GM19025 (cell line): ENCODE data around the gene TPH1.
"Not testable (repeated sequence)": the region's sequence is repeated elsewhere in the genome, so short reads cannot be mapped to it uniquely, and the experiment has no call there.

Source experiments
- ATAC-seq: cut with Tn5 transposase; IDR thresholded peaks from one replicate; pipeline ENCODE4 v1.9.1; 2021; ENCODE audit warnings: mild to moderate bottlenecking, low read depth, moderate library complexity; ENCODE audit not compliant: unreplicated experiment

The TPH1 gene

DNA sequence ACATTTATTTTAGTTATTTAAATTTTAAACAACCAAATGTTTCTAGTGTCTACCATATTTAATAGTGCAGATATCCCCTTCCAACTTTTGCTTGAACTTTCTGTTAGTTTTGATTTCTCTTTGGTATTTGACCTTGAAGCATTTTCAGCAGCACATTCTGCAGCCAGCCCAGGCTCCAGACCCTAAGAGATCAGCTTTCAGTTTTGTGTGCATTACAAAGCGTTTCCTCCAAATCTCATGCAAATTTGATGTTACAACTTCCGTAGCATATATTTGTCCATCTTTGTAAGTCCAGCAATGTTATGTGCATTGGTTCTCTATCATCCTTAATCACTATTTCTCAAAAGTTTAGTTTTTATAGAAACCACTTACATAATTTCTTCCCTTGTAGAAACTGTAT, 18.6 kb downstream of the TPH1 start:
- no peak for ATAC-seq

DNA sequence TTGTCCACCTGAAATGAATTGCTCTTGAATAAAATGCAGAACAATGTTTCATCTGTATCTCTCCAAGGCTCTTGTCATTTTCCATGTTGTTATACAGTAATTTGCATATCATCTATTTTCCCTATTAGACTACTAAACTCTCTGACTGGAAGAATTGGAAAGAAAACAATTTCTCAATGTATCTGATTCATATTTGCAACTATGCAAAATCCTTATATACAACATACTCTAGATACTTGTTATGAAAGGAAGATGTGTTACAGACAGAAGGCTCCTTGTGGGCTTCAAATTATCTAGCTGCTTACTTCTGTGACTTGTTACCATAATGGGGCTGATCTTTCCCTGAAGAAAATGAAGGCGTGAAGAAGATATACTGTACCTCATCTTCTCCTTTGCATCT, 23.6 kb downstream of the TPH1 start:
- no peak for ATAC-seq

DNA sequence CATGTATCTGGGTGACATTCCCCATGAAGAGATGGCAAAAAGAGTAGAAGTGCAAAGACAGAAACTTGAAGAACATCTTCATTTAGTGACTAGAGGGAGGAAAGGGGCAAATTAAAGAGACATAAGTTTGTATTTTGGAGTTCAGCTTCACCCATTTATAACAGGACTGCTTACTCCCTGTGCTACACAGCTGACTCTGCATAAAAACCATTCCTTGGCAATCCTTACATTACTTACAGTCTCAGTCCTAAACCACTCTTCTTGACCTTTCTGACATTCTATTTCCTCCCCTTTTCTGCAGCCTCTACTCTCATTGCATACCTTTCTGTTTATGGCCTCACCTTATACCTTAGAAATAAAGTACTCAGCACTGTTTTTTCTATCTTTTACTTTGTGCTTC, 26.4 kb downstream of the TPH1 start:
- no peak for ATAC-seq

DNA sequence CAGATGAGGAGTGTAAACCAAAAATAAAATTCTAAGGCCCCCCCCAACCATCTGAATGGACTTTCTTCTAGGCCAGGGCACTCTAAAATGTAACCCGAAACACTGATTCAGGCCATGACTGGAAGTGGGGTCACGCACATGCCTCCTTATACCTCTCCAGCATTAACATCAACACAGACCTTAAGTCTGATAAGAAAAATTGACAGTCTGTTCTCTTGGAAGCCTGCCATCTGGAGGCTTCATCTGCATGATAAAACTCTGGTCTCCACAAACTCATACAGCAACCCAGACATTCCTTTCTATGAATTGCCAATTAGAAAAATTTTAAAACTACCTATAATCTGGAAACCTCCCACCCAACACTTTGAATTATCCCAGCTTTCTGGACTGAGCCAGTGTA, 29.3 kb downstream of the TPH1 start:
- no peak for ATAC-seq

DNA sequence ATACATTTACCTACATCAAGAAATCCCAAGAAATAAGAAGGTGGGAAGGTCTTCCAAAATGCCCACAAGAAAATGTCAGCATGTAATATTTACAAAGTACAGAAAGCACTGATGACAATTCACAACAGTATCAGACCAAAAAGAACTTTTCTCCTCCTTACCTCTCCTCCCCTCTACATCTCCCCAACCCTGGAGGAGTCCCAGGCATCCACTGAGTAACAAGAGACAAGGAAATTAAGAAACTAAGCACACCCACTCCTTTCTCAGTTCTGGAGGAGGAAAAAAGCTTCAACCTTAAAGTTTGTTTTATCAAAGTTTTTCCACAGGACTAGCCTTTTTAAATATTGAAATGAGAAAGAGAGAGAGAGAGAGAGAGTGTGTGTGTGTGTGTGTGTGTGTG, 31.2 kb downstream of the TPH1 start:
- no peak for ATAC-seq

DNA sequence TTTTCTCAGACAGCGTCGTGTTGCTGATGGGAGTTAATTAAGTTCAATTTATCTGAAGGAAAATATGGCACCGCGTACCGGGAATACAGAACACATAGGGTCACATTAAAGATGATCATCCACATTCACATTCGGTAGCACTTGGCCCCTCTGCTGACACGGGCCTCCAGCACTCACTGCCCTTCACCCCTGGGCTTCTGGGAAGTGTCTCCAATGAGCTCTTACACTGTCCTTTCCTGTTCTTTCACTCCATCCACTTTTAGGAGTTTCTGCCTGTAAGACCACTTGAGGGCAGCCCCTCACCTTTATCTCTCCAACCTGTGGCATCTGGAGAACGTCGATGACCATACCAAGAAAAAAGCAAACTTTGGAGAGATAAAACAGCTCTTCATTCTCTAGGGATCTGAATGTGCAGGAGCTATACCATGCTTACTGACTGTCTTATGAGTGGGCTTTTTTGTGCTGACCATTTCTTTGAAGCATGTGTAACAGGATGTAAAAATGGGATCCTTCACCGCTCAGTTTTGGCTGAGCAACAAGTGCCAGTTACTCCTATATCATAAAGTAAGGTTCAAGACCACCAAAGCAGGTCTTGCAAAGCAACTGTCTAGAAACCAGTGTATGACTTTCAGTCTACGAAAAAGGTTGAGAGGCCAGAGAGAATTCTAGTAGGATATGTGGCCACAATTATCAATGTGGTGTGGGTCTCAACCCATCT, 32.1 kb downstream of the TPH1 start:
- ATAC-seq = no peak

DNA sequence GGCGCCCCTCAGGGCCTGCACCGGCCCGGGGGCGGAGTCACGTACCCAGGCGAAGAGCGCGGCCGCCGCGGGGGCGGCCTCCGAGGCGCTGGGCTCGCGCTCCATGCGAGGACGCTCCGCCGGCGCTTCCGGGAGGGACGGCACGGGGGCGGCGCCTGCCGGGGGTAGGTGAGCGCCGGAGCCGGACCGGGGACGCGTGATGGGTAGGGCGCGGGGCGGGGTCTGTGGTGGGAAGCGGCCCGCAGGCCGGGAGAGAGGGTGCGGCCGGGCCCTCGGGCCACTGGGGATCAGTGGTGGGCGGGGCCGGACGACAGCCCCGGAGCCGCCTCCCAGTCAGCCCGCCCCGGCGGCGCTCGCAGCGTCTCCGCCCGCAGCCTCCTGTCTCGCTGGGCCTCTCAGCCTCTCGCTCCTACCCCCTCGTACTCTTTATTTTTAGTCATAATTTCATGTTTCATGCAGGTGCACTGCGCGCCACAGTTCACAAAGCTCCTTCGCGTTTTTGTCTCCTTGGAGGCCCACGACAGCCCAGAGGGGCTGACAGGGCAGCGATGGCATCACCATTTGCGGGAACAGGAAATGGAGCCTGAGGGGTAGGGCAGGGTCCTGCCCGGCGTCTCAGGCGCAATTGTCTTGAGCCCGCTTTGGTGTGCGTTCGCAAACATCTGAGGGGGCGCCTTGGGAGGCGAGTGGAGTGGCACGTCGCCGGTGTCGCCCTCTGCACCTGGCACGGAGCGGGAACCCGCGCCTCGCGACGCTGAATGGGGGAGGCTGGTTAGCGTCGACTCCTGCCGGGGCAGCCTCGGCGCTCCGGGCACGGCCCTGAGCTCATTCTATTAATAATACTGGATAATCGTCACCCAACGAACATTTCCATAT, 32.9 kb downstream of the TPH1 start, which contains the start of gene SERGEF:
Gene SERGEF (minus strand): TSS at position 142 of the 876 bp plus-strand sequence. CDS start 37 bp downstream, at position 105.
- peak; percentile 91 for ATAC-seq

DNA sequence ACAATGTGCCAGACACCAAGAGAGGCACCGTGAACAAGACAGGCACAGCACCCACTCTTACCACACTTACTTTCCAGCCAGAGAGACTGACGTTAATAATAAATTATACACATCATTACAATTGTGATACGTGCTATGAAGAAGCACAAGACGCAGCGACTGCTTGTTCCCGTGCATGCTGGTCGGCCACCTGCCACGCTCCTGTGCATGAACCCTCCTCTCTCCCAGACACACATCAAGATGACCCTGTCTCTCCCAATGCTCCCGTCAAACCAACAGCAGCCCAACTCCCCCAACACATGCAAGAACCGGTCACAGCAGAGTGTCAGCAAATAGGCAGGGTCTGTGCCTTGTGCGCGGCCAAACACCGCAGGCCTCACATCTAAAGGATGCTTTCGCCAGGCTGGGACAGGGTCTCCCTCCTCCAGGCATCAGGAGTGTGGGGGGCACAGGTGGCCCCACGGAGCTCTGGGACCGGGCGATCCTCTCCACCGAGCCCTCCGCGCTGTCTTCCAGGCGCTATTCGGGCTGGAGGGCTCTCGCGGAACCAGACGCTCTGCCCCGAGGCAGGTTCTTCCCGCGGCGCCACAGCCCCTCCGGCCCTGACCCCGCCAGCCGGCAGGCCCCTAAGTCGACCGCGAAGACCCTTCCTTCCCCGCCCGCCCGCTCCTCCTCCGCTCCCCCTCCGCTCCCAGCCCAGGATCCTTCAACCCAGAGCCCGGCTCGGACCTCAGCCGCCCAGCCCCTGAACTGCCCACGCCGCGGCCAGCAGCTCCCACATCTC, 33.8 kb downstream of the TPH1 start:
- ATAC-seq = no peak

DNA sequence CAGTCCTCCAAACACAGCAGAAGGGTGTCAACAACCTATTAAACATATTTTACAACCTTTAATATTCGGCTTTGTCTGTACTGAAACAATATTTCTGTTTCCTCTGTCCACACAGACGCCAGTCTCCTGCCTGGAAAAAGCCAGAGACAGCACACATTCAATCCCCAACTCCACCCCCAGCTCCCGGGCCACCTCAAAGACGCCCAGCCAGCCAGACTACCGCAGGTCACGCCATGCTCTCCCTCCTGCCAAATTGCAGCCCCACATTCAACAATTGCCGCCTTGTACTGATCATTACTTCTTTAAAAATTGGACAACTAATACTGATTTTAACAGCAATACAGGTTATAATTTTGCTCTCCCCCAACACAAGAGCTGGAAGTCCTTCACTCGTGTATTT, 34.4 kb downstream of the TPH1 start:
- ATAC-seq = no peak

DNA sequence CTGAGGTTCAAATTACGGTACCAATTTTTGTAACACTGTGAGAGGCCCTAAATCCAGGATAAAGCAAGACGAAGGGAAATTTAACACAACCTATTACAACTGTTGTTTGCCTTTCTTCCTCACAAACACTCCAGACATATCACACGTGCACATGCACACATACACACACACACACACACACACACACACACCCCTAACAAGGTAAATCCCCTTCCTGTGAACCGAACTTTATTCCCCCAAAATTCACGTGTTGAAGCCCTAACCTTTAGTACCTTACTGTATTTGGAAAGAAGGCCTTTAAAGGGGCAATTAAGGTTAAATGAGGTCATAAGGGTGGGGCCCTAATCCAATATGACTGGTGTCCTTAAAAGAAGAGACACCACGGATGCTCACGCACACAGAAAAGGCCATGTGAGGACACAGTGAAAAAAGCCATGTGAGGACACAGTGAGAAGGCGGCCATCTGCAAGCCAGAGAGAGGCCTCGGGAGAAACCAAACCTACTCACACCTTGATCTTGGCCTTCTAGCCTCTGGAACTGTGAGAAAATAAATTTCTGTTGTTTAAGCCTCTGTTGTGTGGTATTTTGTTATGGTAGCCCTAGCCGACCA, 35.0 kb downstream of the TPH1 start:
- no peak for ATAC-seq

DNA sequence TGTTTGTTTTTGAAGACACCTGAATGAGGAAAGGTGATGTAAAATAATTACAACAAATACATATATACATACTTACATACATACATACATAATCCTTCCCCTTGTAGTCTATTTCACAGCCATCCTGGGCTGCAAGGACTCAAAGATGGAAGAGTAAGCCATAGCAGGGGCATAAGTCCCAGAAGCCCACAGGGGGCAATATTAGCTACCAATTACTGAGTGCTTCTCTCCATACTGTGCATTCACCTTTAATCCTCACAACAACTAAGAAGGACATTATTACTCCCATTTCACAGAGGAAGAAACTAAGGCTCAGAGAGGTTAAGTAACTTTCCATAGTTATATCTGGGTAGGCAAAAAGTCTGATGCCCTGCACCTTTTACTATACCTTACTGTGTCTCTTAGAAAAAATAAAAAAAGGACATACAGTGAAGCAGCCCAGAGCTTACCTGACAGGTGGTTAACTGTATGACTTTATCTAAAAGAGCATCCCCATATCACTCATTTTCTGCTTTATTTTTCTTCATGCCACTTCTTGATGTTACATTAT, 35.9 kb downstream of the TPH1 start:
- ATAC-seq = no peak

DNA sequence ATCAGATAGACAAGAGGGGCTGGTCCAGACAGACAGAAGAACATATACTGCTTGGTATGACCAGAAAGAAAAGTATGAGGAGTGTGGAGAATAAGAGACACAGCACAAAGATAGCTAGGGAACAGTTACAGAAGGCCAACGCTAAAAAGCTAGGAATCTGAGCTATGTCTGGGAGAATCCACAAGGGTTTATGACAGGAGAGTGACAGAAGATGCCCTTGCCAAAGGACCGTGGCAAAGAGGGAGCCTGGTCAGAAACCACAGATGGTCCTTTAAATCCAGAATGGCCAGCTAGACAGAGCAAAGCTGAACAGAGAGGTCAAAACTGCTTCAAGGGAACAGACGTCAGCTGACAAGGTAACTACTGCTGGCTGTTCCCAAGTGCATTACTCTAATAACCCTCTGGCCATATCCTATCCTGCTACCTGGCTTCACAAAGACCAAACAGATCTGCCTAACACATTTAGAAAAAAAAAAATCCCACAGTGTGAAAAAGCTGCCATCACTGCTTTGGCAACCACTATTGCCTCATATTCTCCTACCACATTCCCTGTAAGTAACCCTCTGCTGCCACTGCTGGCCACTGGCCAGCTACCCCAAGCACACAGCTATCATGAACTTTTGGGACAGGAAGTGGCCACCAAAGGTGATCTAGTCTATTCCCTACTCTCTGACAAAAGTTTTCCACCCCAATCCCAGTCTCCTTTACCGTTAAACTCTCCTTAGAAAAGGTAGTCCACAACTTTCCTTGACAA, 40.5 kb downstream of the TPH1 start:
- ATAC-seq = no peak

DNA sequence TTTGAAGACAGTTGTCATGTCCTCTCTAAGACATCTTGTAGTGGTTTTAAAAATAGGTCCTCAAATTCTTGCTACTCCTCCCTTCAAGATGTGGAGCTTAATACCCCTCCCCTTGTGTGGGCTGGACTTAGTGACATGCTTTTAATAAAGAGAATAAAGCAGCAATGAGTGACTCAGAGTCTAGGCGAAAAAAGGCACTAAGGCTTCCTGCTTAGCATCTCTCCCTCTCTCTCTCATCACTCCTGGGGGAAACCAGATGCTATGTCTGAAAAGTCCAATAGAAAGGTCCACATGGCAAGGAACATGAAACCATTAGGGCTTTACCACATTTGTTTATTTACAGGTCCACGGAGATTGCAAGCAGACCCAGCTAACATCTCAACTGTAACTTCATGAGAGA, 44.9 kb downstream of the TPH1 start:
- ATAC-seq = peak; percentile 4

DNA sequence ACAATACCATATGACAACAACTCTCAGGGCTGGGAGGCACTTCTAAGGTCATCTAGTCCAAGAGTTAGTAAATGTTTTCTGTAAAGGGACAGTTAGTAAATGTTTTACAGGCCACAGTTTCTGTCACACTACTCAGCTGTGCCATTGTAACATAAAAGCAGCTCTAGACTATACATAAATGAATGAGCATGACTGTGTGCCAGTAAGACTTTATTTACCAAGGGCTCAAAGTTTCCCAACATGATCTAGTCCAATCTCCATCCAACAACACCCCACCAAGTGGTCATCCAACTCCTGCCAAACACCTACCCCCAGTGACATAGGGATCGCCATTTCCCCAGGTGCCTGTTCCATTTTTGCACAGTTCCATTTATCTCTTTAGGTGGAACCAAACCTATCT, 45.3 kb downstream of the TPH1 start:
- ATAC-seq = peak; percentile 85

DNA sequence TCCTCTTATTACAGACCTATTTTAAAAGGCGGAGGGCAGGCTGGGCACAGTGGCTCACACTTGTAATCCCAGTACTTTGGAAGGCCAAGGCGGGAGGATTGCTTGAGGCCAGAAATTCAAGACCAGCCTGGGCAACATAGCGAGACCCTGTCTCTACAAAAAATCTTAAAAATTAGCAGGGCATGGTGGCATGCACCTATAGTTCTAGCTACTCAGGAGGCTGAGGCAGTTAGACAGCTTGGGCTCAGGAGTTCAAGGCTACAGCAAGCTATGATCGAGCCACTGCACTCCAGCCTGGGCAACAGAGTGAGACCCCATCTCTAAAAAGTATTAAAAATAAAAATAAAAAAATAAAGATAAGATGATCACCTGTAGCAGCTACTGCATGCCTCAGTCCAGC, 45.9 kb downstream of the TPH1 start:
- not testable (repeated sequence) for ATAC-seq
